Effector memory CD8-positive, alpha-beta T cell (primary cell): Measurements from ENCODE around the gene LAMA2.

Experiments used
- ATAC-seq: fragments of 150-1000 bp; cut with Tn5 transposase; replicated peaks from 2 replicates; pipeline ENCODE4 v1.10.0; 2021; ENCODE audit warnings: mild to moderate bottlenecking, moderate library complexity
- DNase-seq, 3 experiments: peaks; one replicate each; pipeline ENCODE4 v3.0.0; 2021
- H3K27ac Mint-ChIP-seq, 2 donors: one replicate each; pipeline ENCODE4 v1.8.0; 2022; ENCODE audit warnings: mild to moderate bottlenecking in 2 of 2, mixed read lengths in 2 of 2, moderate library complexity in 2 of 2
- H3K27me3 Mint-ChIP-seq, 2 donors: one replicate each; pipeline ENCODE4 v1.8.0; 2022; ENCODE audit warnings: mixed read lengths in 2 of 2
- H3K36me3 Mint-ChIP-seq: one replicate; pipeline ENCODE4 v1.8.0; 2022; ENCODE audit warnings: mild to moderate bottlenecking, moderate library complexity, mixed read lengths; ENCODE audit not compliant: insufficient read depth
- H3K4me1 Mint-ChIP-seq, 2 donors: one replicate each; pipeline ENCODE4 v1.8.0; 2022; ENCODE audit warnings: low read depth in 2 of 2, mixed read lengths in 2 of 2
- H3K4me3 Mint-ChIP-seq, 2 donors: one replicate each; pipeline ENCODE4 v1.8.0; 2022; ENCODE audit warnings: mild to moderate bottlenecking in 2 of 2, mixed read lengths in 2 of 2, moderate library complexity in 2 of 2
- H3K9me3 Mint-ChIP-seq, 2 donors: one replicate each; pipeline ENCODE4 v1.8.0; 2022; ENCODE audit warnings: mixed read lengths in 2 of 2

The LAMA2 gene

DNA sequence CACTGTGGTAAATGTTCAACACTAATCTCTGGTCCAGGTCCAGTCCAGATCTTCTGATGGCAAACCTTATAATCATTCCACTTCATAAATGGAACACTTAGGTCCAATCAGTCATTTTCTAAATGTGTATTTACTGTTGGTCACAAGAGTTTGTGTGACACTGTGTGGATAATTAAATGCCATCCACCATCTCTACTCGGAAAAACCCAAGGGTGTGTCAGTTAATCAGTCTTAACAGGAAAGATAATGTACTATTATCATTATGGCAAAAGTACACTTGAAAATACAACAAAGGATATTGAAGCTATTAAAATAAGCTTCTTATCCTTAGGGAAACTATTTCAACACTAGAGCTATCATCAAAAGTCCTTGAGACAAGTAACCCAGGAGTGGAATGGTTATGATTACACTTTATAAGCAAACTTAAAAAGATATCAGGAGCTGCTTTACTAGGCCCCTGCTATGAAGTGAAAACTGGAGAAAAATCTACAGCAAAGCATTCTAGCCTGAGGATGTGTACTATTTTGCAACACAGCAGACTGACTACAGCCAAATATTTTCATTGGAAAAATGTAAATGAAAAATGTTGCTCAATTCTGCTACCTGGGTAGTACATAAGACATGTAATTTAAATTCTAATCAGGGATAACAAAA is 227.9 kb downstream of the LAMA2 start:
- Mint-ChIP-seq H3K4me3 (no peak overlapping the region), H3K36me3 (no peaks in the 10 kb centered on the region), H3K27ac (no peak overlapping the region), H3K27me3 (peaks cover 0 to 6% of the 10 kb centered on the region in 2 donors), H3K9me3 (no peaks in the 10 kb centered on the region), H3K4me1 (no peaks in the 10 kb centered on the region)
- DNase-seq (no peak), ATAC-seq (no peak)

DNA sequence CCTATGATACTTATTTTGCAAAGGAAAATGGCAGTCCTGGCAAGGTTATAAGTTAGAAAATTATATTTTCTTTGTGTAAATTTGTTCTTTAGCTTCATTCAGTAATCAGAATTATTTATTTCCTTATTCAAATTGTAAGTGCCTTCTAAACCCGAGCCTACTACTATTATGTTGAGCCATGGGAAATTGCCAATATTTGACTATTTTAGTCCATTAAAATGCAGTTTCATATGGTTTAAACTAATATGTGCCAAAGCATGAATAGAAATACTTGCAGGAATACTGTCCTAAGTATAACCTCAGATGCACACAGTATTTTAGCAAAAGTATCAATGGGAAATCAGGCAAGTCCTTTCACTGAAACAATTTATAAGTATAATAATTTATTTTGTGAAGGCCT is 228.4 kb downstream of the LAMA2 start:
- Mint-ChIP-seq H3K36me3 (no peaks in the 10 kb centered on the region), H3K27me3 (peaks cover 0 to 6% of the 10 kb centered on the region in 2 donors), H3K4me3 (no peak overlapping the region), H3K4me1 (no peaks in the 10 kb centered on the region), H3K27ac (no peak overlapping the region), H3K9me3 (no peaks in the 10 kb centered on the region)
- no peak for ATAC-seq
- DNase-seq: no peak

DNA sequence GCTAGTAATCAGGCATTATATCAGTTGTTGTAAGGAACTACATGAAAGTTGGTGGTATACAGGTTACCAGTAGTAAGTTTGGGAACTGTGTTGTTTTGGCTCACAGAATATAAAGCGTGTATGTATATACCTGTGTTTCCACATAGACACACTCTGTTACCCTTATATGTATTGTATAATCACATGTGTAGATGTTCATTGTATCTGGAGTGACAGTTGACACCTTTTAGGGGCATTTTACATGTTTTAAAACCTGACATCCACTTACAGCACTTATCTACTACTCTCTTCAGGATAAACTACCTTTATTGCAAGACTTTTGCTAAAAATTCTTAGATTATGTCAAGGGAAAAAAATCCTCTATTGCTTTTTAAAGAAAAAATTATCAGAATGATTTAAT is 228.9 kb downstream of the LAMA2 start:
- Mint-ChIP-seq H3K36me3 (no peaks in the 10 kb centered on the region), H3K4me1 (no peaks in the 10 kb centered on the region), H3K4me3 (no peak overlapping the region), H3K27me3 (peaks cover 0 to 4% of the 10 kb centered on the region in 2 donors), H3K27ac (no peak overlapping the region), H3K9me3 (no peaks in the 10 kb centered on the region)
- DNase-seq (no peak), ATAC-seq (no peak)

DNA sequence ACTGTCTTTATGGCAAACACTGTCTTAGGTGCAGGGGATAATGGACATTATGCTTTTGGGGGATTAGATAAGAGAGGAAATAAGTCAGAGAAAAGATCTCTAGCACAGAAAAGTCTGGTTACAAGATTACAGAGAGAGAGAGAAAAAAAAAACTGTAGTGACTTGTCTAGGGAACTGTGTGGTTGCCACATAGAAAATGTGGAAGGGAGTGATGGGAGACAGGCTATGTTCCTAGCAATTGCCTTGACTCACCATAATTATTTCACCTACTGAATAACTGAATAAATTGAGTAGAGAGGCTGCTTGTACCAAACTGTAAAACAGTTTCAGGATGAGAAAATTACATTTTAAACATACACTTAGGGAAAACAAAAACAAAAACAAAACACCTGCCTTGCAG is 229.7 kb downstream of the LAMA2 start:
- no peak overlapping the region for H3K4me3 Mint-ChIP-seq

DNA sequence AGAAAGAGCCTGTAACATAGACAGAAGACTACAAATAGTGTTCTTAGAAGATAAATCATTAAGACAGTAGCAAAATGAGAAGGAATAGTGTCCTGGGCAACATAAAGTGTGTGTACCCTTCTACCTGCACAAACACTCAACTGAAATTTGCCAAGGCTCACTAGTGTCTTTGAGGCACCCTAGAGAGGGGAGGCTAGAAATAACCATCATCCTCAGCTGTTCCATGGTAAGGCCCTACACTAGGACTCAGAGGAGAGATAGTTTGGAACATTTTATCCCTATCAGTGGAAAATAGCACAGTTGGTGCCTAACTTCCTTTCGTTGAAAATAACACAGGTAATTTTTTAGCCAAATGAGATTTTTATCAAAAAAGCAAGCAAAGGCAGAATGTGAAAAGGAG is 230.7 kb downstream of the LAMA2 start:
- no peak overlapping the region for H3K27ac Mint-ChIP-seq
- no peak for ATAC-seq
- no peak for DNase-seq
- H3K9me3 Mint-ChIP-seq: no peaks in the 10 kb centered on the region
- H3K36me3 Mint-ChIP-seq: no peaks in the 10 kb centered on the region
- no peaks in the 10 kb centered on the region for H3K4me1 Mint-ChIP-seq
- H3K4me3 Mint-ChIP-seq: no peak overlapping the region
- H3K27me3 Mint-ChIP-seq: no peaks in the 10 kb centered on the region

More for the DNA sequence above, 229.7 kb downstream of the LAMA2 start:
- no peaks in the 10 kb centered on the region for H3K4me1 Mint-ChIP-seq
- DNase-seq: no peak
- no peak overlapping the region for H3K27ac Mint-ChIP-seq
- H3K36me3 Mint-ChIP-seq: no peaks in the 10 kb centered on the region
- H3K9me3 Mint-ChIP-seq: no peaks in the 10 kb centered on the region
- ATAC-seq: no peak
- no peaks in the 10 kb centered on the region for H3K27me3 Mint-ChIP-seq

DNA sequence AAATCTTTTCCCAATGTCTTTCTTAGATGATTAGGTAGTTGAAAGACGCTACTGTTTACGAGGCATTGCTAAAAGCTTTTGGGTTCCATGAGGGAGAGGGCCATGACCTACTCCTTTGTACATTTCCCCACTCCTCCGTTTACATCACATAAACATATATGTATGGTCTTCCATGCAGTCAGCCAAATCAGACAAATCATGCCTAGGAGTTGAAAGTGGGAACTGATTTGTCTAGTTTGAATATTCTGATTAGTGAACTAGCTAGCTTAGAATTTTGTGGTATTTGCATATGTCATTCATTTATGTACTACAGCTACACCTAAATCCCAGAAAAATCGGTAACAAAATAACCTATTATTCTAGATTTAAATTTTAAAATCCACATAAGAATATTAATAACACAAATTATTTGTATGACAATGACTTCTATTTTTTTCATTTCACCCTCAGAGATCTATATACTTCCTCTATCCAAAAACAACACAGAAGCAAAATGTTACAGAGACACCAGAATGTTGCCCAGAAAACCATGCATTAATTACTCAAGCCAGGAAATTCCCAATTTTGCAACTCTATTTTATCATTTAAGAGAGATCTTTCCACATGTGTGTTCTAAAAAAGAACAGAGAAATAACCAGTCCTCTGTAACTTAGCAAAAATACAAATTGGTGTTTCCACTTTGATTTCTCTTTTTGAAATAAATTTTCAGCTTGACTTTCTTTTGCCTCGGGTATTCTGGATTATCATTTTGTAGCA is 231.9 kb downstream of the LAMA2 start:
- Mint-ChIP-seq H3K27me3 (no peaks in the 10 kb centered on the region), H3K27ac (no peak overlapping the region), H3K4me1 (no peaks in the 10 kb centered on the region), H3K4me3 (no peak overlapping the region), H3K9me3 (no peaks in the 10 kb centered on the region), H3K36me3 (no peaks in the 10 kb centered on the region)
- ATAC-seq (no peak), DNase-seq (no peak)

DNA sequence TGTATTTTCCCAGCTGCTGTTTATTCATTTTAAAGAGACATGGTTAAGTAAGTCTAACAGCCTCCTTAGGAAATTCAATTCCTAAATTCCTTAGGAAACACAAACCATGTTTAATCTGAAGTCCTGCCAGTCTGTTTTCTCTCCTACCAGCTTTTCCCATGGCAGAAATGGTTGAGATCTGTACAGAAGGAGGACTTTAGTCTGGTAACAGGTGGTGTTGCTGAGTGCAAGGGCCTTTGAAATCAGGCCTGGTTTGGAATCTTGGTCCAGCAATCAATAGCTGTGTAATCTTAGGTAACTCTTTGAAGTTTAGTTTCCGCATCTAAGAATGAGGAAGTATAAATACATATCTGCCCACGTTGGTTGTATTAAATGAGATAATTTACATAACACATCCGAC is 232.5 kb downstream of the LAMA2 start:
- Mint-ChIP-seq H3K9me3 (no peaks in the 10 kb centered on the region), H3K36me3 (no peaks in the 10 kb centered on the region), H3K27ac (no peak overlapping the region), H3K4me1 (no peaks in the 10 kb centered on the region), H3K27me3 (no peaks in the 10 kb centered on the region), H3K4me3 (no peak overlapping the region)
- no peak for ATAC-seq
- DNase-seq: no peak

DNA sequence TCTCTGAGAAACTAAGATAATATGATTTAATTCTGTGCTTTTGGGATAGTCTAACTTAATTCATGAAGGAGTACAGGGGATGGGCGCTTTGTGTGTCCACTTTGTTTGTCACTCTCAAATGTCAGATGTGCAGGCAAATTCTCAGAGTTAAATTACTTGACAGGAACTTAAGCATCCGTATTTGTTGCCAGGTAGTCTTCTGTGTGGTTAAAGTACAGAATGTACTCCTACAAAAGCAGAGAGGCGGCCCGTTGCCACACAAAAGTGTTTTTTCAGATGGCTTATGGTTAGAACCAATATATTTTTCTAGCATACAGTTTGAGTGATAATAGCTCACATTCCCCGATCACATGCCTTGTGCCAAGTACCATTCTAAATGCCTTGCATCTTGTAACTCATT is 234.4 kb downstream of the LAMA2 start:
- Mint-ChIP-seq H3K27ac (no peak overlapping the region), H3K36me3 (no peaks in the 10 kb centered on the region), H3K4me1 (no peaks in the 10 kb centered on the region), H3K4me3 (no peak overlapping the region), H3K9me3 (no peaks in the 10 kb centered on the region), H3K27me3 (no peaks in the 10 kb centered on the region)
- DNase-seq (no peak), ATAC-seq (no peak)

DNA sequence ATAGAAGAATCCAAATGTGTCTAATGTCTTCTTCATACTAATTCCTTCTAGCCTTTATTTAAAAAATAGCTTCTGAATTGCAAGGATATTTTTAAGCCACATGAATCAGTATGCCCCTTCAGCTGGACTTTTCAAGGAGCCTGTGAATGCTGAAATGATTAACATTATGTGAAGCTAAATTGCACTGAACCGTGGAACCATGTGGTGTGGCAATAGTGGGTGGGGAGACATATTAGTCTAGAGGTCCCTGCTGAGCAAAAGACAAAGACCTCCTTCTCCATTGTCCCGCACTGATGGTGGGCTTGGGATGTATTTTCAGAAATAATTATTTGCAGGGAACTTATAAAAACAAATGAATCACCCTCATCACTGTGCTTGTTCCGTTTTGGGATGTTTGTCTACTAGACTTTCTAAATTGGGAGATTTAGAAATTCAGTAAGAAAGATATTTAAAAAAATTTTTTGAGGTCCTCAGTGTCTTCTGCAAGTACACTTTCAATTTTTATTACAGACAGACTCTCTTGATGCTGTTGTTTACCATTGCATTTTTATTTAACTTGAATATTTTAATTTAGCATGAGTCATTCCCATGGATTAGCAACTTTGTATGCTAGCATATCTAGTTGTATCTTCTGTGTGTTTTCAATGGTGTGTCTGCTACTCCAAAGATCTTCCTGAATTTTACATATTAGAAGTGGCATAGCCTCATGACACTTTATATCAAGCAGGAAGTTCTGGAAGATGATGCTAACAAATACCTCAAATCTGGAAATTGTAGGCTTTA is 238.1 kb downstream of the LAMA2 start:
- ATAC-seq: no peak
- H3K4me3 Mint-ChIP-seq: no peak overlapping the region
- no peaks in the 10 kb centered on the region for H3K4me1 Mint-ChIP-seq
- H3K27me3 Mint-ChIP-seq: no peaks in the 10 kb centered on the region
- H3K36me3 Mint-ChIP-seq: no peaks in the 10 kb centered on the region
- DNase-seq: no peak
- H3K27ac Mint-ChIP-seq: no peak overlapping the region
- H3K9me3 Mint-ChIP-seq: no peaks in the 10 kb centered on the region

DNA sequence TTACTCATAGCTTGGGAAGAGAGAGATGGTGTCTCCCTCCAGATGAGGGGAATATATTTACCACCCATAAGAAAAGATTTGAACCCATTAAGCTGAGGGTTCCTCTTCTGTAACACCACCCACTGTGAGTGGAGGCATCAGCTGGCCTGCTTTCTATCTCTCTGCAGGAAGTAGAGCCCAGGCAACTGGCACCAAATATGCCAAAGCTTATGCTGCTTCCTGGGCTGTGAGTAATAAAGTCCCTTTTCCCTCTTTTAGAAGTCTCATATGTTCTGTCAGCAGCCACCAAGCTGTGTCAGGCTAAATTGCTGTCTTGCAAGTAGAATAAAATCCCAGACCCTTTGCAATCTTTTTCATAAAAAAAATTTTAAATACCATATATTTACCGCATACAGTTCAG is 241.4 kb downstream of the LAMA2 start:
- Mint-ChIP-seq H3K27ac (no peak overlapping the region), H3K36me3 (no peaks in the 10 kb centered on the region), H3K27me3 (no peaks in the 10 kb centered on the region), H3K4me3 (no peak overlapping the region), H3K9me3 (no peaks in the 10 kb centered on the region), H3K4me1 (no peaks in the 10 kb centered on the region)
- DNase-seq: no peak
- ATAC-seq: no peak

DNA sequence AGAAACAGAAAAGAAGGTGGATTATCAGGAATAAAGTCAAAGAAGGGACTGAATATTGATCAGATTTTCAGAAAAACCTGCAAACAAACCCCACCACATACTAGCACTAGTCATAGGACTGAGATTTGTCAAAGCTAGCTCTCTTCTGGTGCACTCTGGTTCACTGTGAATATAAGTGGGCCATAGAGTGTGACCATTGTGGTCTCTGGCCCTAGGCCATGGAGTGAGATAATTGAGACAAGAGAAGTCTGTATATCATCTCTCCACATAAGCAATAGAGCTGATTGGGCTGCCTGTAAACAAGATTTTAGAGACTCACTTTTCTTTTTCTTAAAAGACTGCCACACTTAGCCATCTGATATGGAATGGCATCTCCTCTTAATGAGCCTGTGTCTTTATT is 247.2 kb downstream of the LAMA2 start:
- DNase-seq (no peak), ATAC-seq (no peak)
- Mint-ChIP-seq H3K27me3 (peaks cover 5 to 10% of the 10 kb centered on the region in 2 donors), H3K4me3 (no peak overlapping the region), H3K27ac (no peak overlapping the region), H3K4me1 (no peaks in the 10 kb centered on the region), H3K9me3 (no peaks in the 10 kb centered on the region), H3K36me3 (no peaks in the 10 kb centered on the region)

DNA sequence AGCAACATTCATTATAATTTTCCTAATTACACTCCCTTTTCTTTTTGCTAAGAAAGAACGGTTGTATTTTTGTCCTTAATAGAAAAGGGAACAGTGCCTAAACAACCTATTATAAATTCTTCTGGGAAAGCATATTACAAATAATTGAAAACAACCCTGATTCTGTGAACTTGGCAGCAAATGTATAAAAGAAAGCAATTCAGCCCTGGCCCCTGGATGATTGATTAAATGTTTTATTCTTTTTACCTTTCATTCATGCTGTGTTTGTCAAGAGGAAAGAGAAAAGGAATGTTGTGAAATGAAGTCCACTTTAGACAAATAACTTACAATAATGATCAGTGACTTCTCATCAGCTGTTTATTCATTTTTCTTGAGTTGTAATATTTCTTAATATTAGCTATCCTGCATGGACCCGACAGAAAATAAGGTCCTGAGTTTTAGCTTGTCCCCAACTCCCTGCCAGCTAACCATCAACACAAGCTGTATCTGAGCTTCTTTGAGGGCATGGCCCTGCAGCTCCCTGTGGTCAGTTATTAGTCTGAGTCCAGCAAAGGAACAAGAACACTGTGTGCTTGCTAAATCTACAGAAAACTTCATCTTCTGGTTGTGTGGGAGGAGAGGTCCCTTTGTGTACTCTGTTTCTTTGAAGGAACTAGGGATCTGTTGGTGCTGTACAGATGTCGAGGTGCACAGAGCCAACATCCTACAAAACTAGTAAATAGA is 248.2 kb downstream of the LAMA2 start:
- DNase-seq: no peak
- H3K27ac Mint-ChIP-seq: no peak overlapping the region

DNA sequence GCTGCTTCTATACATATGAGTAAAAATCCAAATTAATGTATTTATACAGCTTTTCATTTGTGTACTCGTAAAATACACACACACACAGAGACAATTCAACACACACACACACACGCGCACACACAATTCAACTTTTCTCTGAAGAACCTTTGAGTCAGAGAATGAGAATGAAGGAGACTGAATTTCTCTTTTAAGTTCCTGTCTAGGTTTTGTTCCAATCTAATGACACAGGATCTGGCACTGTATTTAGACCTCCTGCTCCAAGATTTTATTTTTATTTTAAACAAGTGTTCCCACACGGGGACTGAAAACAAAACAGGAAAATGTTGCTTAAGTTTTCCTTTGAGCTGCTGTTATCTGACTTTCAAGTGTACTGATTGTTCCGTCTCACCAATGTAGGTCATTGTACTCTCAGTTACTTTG is 250.8 kb downstream of the LAMA2 start:
- ATAC-seq (no peak), DNase-seq (no peak)
- Mint-ChIP-seq H3K27ac (no peak overlapping the region), H3K36me3 (no peaks in the 10 kb centered on the region), H3K9me3 (no peaks in the 10 kb centered on the region), H3K4me1 (no peaks in the 10 kb centered on the region), H3K27me3 (peaks cover 5 to 10% of the 10 kb centered on the region in 2 donors), H3K4me3 (no peak overlapping the region)

More for the DNA sequence above, 248.2 kb downstream of the LAMA2 start:
- no peaks in the 10 kb centered on the region for H3K4me1 Mint-ChIP-seq
- no peaks in the 10 kb centered on the region for H3K9me3 Mint-ChIP-seq
- ATAC-seq: no peak
- H3K36me3 Mint-ChIP-seq: no peaks in the 10 kb centered on the region
- peaks cover 5 to 10% of the 10 kb centered on the region in 2 donors for H3K27me3 Mint-ChIP-seq
- H3K4me3 Mint-ChIP-seq: no peak overlapping the region
